ENCODE measurements around the gene RHO. TPM values are rescaled to one million over a fixed set of nuclear protein-coding genes. Genes with fewer than 3 reads are reported as not detected.
"Not testable (repeated sequence)": the region's sequence is repeated elsewhere in the genome, so short reads cannot be mapped to it uniquely, and the experiment has no call there.

RHO gene
- total RNA-seq, 1 donor from 2014 or later: not detected

DNA sequence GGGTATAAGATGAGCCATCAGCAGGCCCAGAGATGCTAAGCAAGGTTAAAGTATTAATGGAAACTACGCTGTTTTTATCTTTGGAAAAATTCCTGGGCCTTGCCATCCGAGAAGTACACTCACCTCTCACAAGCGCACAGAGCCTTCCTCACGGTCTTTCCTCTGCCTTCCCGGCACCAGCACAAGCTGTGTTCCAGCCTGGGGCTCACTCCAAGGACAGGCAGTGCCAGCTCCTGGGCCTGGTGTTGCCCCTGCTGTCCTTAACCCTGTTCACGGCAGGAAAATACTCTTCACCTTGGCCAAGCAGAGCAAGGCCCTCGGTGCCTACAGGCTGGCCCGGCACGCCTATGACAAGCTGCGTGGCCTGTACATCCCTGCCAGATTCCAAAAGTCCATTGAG lies 14.3 kb upstream of the RHO start:
- Mint-ChIP-seq H3K4me3 (no peak overlapping the region), H3K9me3 (no peaks in the 10 kb centered on the region), H3K36me3 (ENCODE audit: low read depth) (no peaks in the 10 kb centered on the region), H3K27ac (ENCODE audit: unreplicated experiment) (no peak overlapping the region), H3K27me3 (ENCODE audit: low read depth) (no peaks in the 10 kb centered on the region), H3K4me1 (no peaks in the 10 kb centered on the region)
- TF ChIP-seq, protein P1, sequence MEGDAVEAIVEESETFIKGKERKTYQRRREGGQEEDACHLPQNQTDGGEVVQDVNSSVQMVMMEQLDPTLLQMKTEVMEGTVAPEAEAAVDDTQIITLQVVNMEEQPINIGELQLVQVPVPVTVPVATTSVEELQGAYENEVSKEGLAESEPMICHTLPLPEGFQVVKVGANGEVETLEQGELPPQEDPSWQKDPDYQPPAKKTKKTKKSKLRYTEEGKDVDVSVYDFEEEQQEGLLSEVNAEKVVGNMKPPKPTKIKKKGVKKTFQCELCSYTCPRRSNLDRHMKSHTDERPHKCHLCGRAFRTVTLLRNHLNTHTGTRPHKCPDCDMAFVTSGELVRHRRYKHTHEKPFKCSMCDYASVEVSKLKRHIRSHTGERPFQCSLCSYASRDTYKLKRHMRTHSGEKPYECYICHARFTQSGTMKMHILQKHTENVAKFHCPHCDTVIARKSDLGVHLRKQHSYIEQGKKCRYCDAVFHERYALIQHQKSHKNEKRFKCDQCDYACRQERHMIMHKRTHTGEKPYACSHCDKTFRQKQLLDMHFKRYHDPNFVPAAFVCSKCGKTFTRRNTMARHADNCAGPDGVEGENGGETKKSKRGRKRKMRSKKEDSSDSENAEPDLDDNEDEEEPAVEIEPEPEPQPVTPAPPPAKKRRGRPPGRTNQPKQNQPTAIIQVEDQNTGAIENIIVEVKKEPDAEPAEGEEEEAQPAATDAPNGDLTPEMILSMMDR (conservative IDR thresholded peaks at IDR 0.05): no peak
- no peak for DNase-seq (ENCODE audit: low read depth, low spot score)

DNA sequence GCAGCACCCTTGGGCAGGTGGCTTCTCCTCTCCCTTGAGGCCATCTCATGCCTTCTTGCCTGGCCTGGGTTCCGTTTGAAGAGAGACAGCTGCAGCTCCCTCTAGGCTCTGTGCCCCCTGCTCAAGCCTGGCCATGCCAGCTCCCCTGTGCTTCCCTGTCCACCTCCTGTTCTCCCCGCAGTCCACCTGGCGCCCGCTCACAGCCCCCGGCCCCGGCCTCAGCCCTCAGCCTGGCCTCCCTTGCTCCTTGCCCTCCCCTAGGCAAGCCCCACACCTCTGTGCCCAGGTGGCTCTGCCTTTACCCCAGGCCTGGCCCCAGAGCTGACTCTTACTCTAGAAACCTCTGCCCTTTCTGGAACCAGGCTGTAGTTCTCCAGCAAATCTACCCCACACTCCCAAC lies 13.9 kb upstream of the RHO start:
- no peaks in the 10 kb centered on the region for H3K4me1 Mint-ChIP-seq
- H3K27me3 Mint-ChIP-seq (ENCODE audit: low read depth): no peaks in the 10 kb centered on the region
- no peaks in the 10 kb centered on the region for H3K9me3 Mint-ChIP-seq
- no peak overlapping the region for H3K27ac Mint-ChIP-seq (ENCODE audit: unreplicated experiment)
- H3K36me3 Mint-ChIP-seq (ENCODE audit: low read depth): no peaks in the 10 kb centered on the region
- TF ChIP-seq, protein P1 (conservative IDR thresholded peaks at IDR 0.05): no peak
- no peak for DNase-seq (ENCODE audit: low read depth, low spot score)
- no peak overlapping the region for H3K4me3 Mint-ChIP-seq

DNA sequence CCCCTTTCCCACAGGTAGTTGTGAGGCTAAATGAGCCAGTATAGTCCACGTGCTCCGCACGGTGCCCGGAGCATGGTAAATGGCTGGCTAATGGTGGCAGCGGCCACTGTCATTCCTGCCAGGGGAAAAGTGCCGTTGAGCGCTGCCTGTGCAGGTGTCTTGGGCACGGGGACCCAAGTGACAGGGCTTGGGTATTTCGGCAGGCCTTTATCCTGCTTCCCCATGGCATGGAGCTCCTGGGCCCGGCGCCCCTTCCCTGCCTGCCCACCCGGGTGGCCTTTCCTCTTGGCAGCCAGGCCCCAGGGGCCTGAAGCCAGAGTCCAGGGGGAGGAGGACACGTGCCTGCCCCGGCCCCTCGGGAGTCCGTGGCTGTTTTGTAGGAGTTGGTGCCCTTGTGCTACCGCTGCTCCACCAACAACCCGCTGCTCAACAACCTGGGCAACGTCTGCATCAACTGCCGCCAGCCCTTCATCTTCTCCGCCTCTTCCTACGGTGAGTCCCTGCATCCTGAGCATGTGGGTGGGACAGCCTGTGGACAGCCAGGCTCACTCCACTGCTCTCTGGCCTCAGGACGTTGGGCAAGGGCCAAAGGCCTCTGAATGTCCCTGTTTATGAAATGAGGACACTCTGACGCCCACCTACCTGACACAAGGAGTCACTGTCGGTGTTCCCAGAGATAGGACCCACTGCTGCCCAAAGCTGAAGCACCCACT lies 13.2 kb upstream of the RHO start:
- not testable (repeated sequence) for DNase-seq (ENCODE audit: low read depth, low spot score); H3K27ac Mint-ChIP-seq (ENCODE audit: unreplicated experiment); H3K9me3 Mint-ChIP-seq; H3K4me1 Mint-ChIP-seq; H3K27me3 Mint-ChIP-seq (ENCODE audit: low read depth); H3K36me3 Mint-ChIP-seq (ENCODE audit: low read depth); H3K4me3 Mint-ChIP-seq

DNA sequence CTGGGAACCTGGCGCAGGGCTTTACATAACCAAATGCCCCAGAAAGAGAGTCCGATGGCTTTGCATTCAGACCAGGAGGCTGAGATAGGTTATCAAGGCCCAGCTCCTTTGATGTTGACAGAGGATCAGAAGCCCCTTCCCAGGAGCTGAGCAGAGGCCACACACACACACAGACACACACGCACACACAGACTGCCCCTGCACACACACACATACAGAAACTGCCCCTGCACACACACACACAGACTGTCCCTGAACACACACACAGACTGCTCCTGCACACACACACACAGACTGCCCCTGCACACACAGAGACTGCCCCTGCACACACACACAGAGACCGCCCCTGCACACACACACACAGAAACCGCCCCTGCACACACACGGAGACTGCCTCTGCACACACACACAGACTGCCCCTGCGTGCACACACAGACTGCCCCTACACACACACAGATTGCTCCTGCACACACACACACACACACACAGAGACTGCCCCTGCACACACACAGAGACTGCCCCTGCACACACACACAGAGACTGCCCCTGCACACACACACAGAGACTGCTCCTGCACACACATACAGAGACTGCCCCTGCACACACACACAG lies 12.5 kb upstream of the RHO start:
- not testable (repeated sequence) for H3K4me3 Mint-ChIP-seq; H3K27ac Mint-ChIP-seq (ENCODE audit: unreplicated experiment); H3K36me3 Mint-ChIP-seq (ENCODE audit: low read depth); DNase-seq (ENCODE audit: low read depth, low spot score); H3K9me3 Mint-ChIP-seq; H3K27me3 Mint-ChIP-seq (ENCODE audit: low read depth); H3K4me1 Mint-ChIP-seq

DNA sequence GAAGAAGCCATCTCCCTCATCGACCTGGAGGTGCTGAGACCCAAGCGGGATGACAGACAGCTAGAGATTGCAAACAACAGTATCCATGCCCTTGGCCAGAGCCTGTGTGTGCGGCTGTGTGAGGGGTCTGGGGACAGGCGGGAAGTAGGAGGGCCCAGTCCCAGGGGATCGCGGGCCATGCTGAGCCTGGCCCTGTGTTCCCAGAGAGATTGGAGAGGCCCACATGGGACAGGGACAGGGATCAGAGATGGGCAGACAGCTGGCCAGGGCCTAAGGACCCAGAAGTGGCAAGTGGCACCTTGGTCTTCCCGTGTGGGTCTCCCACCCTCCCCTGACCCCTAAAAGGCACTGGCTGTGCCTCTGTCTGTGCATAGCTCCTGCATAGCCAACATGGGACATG lies 10.9 kb upstream of the RHO start:
- no peak for DNase-seq (ENCODE audit: low read depth, low spot score)
- Mint-ChIP-seq H3K36me3 (ENCODE audit: low read depth) (no peaks in the 10 kb centered on the region), H3K9me3 (no peaks in the 10 kb centered on the region), H3K4me3 (no peak overlapping the region), H3K27ac (ENCODE audit: unreplicated experiment) (no peak overlapping the region), H3K27me3 (ENCODE audit: low read depth) (no peaks in the 10 kb centered on the region), H3K4me1 (peaks cover 11% of the 10 kb centered on the region)
- TF ChIP-seq, protein P1 (conservative IDR thresholded peaks at IDR 0.05): no peak

DNA sequence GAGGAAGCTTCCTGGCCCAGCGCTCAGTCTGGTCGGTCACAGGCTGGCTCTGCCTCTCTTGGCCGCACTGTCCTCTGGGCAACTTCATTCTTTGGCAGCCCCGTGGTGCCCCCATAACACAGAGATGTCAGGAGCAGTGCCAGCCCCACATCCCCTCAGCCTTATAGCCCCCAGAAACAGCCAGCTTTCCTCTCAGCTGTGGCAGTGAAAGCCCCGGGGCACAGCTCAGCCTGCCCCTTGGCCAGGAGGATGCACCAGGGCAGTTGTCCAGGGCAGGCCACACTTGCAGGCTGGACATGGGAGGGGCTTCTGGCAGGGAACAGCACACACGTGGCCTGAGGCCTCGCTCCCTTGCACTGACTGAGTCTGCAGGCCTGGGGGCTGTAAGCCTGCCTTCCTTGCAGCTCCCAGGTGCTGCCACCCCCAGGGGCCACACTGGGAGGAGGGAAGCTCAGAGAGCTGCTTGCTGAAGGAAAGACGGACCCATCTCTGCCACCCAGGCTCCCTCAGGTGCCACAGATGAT lies 10.3 kb upstream of the RHO start:
- Mint-ChIP-seq H3K4me1 (peaks cover 11% of the 10 kb centered on the region), H3K9me3 (no peaks in the 10 kb centered on the region), H3K36me3 (ENCODE audit: low read depth) (no peaks in the 10 kb centered on the region), H3K27ac (ENCODE audit: unreplicated experiment) (no peak overlapping the region), H3K27me3 (ENCODE audit: low read depth) (no peaks in the 10 kb centered on the region), H3K4me3 (no peak overlapping the region)
- DNase-seq (ENCODE audit: low read depth, low spot score): no peak
- TF ChIP-seq, protein P1 (conservative IDR thresholded peaks at IDR 0.05): no peak

All from neural crest cell (in vitro differentiated cells).